Gastroesophageal sphincter (tissue), 4 donors: ENCODE data around the gene PCDHGA10. TPM values are rescaled to one million over a fixed set of nuclear protein-coding genes. Genes with fewer than 3 reads are reported as not detected.
"Not testable (repeated sequence)": the region's sequence is repeated elsewhere in the genome, so short reads cannot be mapped to it uniquely, and the experiment has no call there.

ENCODE experiments used
- ATAC-seq: fragments of 150-250 bp; one replicate; pipeline ENCODE4 v1.9.1; 2016; ENCODE audit warnings: mild to moderate bottlenecking, moderate library complexity
- H3K27ac ChIP-seq, 4 donors: fragments of 200-600 bp; sonication (generic) in 3 of 4; 1 replicate in 3 of 4; 2 replicates in 1 of 4; pipeline ENCODE4 v1.5.1; 2016 to 2019
- H3K27me3 ChIP-seq: fragments of 200-600 bp; sonication (generic); one replicate; pipeline ENCODE4 v1.5.1; 2019
- H3K36me3 ChIP-seq, 2 donors: fragments of 200-600 bp; sonication (generic); one replicate each; pipeline ENCODE4 v1.5.1; 2019; ENCODE audit warnings: control low read depth in 1 of 2
- H3K4me1 ChIP-seq, 3 donors: fragments of 200-600 bp; sonication (generic); 1 replicate in 2 of 3; 2 replicates in 1 of 3; pipeline ENCODE4 v1.5.1; 2016 to 2019; ENCODE audit warnings: control low read depth in 2 of 3
- H3K4me3 ChIP-seq, 2 donors: fragments of 200-600 bp; sonication (generic); one replicate each; pipeline ENCODE4 v1.5.1; 2019; ENCODE audit warnings: mild to moderate bottlenecking in 1 of 2, moderate library complexity in 1 of 2
- H3K9me3 ChIP-seq, 3 donors: fragments of 200-600 bp; sonication (generic); one replicate each; pipeline ENCODE4 v1.5.1; 2017 to 2019; ENCODE audit warnings: control low read depth in 2 of 3
- EP300 ChIP-seq: sonication (generic); formaldehyde crosslinking; IDR thresholded peaks from one replicate; pipeline ENCODE4 v1.6.1; 2017; ENCODE audit warnings: antibody characterized with exemption, mild to moderate bottlenecking
- POLR2A ChIP-seq, 2 donors: fragments of 450-650 bp; IDR thresholded peaks; one replicate each; pipeline ENCODE4 v1.6.1; 2017; ENCODE audit warnings: antibody characterized with exemption in 2 of 2, mild to moderate bottlenecking in 2 of 2, moderate library complexity in 1 of 2
- POLR2AphosphoS5 ChIP-seq: sonication (generic); formaldehyde crosslinking; IDR thresholded peaks from one replicate; pipeline ENCODE4 v1.6.1; 2017; ENCODE audit warnings: antibody characterized with exemption
- WGBS, 2 donors: methylation state at CpG; one replicate each; pipeline ENCODE4 v1.1.5; 2018; ENCODE audit warnings: low coverage in 1 of 2; 5-methylcytosine and 5-hydroxymethylcytosine counted together
- total RNA-seq, 4 donors: library from RNA; depleted of rRNA; stranded (reverse); fragments of >200 nt; gene quantifications; one replicate each; pipeline ENCODE4 v1.1.0, GENCODE V29; 2016
- TF ChIP-seq, protein P1 (sequence below), 4 experiments: fragments of 200-600 bp in 2 of 4; fragments of 450-650 bp in 2 of 4; sonication (generic) in 1 of 4; IDR thresholded peaks; one replicate each; pipeline ENCODE4 v1.5.1; 2017 to 2019; ENCODE audit warnings: antibody characterized with exemption in 4 of 4, mild to moderate bottlenecking in 2 of 4, moderate library complexity in 2 of 4

The PCDHGA10 gene
- total RNA-seq, 4 donors from 2014 or later, result 2.9 to 8.2 (median 4.7) TPM

DNA sequence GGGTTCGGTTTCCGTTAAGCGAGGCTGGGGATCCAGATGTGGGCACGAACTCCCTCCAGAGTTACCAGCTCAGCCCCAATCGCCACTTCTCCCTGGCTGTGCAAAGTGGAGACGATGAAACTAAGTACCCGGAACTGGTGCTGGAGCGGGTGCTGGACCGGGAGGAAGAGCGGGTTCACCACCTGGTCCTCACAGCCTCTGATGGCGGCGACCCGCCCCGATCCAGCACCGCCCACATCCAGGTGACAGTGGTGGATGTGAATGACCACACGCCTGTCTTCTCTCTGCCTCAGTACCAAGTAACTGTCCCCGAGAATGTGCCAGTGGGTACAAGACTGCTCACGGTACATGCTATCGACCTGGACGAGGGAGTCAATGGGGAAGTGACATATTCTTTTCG lies 29.4 kb upstream of the PCDHGA10 start:
- Histone ChIP-seq H3K4me3 (no peak overlapping the region), H3K36me3 (peaks cover 0 to 6% of the 10 kb centered on the region in 2 donors), H3K27ac (no peak overlapping the region), H3K4me1 (no peaks in the 10 kb centered on the region), H3K27me3 (no peaks in the 10 kb centered on the region), H3K9me3 (peaks cover 2 to 97% (median 6%) of the 10 kb centered on the region in 3 donors)
- TF ChIP-seq POLR2A (IDR thresholded peaks at IDR 0.05), result no peak
- TF ChIP-seq, protein P1, sequence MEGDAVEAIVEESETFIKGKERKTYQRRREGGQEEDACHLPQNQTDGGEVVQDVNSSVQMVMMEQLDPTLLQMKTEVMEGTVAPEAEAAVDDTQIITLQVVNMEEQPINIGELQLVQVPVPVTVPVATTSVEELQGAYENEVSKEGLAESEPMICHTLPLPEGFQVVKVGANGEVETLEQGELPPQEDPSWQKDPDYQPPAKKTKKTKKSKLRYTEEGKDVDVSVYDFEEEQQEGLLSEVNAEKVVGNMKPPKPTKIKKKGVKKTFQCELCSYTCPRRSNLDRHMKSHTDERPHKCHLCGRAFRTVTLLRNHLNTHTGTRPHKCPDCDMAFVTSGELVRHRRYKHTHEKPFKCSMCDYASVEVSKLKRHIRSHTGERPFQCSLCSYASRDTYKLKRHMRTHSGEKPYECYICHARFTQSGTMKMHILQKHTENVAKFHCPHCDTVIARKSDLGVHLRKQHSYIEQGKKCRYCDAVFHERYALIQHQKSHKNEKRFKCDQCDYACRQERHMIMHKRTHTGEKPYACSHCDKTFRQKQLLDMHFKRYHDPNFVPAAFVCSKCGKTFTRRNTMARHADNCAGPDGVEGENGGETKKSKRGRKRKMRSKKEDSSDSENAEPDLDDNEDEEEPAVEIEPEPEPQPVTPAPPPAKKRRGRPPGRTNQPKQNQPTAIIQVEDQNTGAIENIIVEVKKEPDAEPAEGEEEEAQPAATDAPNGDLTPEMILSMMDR (IDR thresholded peaks at IDR 0.05), result no peak
- no peak for TF ChIP-seq POLR2AphosphoS5
- TF ChIP-seq EP300, result no peak
- no peak for ATAC-seq
- WGBS, 2 donors, result 29 to 45% methylated on average over 12 to 15 of the region's 21 CpGs

DNA sequence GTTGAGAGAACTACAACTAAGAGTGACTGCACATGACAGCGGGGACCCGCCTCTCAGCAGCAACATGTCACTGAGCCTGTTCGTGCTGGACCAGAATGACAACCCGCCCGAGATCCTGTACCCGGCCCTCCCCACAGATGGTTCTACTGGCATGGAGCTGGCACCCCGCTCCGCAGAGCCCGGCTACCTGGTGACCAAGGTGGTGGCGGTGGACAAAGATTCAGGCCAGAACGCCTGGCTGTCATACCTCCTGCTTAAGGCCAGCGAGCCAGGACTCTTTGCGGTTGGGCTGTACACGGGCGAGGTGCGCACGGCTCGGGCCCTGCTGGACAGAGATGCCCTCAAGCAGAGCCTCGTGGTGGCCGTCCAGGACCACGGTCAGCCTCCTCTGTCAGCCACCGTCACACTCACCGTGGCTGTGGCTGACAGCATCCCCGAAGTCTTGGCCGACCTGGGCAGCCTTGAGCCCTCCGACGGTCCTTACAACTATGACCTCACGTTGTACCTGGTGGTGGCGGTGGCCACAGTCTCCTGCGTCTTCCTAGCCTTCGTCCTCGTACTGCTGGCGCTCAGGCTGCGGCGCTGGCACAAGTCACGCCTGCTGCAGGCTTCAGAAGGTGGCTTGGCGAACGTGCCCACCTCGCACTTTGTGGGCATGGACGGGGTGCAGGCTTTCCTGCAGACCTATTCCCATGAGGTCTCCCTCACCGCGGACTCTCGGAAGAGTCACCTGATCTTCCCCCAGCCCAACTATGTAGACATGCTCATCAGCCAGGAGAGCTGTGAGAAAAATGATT lies 28.1 kb upstream of the PCDHGA10 start:
- Histone ChIP-seq H3K9me3 (peaks cover 2 to 97% (median 7%) of the 10 kb centered on the region in 3 donors), H3K4me1 (no peaks in the 10 kb centered on the region), H3K27ac (no peak overlapping the region), H3K36me3 (peaks cover 0 to 12% of the 10 kb centered on the region in 2 donors), H3K4me3 (no peak overlapping the region), H3K27me3 (no peaks in the 10 kb centered on the region)
- 33% methylated on average over 12 of the region's 43 CpGs; no CpG with 5 or more reads in 1 of the 2 donors for WGBS, 2 donors
- TF ChIP-seq, protein P1 (IDR thresholded peaks at IDR 0.05), result no peak
- TF ChIP-seq POLR2A (IDR thresholded peaks at IDR 0.05), result no peak
- no peak for TF ChIP-seq EP300
- no peak for ATAC-seq

DNA sequence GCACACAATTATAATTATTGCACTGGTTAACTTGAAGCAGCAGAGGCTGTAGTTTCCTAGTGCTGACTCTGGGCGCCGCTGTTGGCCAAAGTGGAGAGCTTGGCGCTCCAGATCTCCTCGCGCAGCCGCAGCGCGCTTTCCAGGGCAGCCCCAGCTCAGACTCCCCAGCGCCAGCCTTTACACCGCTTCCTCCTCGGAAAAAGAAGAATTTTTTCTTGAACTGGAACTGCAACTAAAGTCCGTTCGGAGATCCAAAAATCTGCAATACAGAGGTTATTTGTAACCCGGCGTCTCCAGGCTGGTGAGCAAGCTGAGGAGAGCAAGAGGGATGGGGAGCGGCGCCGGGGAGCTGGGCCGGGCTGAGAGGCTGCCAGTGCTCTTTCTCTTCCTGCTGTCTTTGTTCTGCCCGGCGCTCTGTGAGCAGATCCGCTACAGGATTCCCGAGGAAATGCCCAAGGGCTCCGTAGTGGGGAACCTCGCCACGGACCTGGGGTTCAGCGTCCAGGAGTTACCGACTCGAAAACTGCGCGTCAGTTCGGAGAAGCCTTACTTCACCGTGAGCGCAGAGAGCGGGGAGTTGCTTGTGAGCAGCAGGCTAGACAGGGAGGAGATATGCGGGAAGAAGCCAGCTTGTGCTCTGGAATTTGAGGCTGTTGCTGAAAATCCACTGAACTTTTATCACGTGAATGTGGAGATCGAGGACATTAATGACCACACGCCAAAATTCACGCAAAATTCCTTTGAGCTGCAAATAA lies 25.1 kb upstream of the PCDHGA10 start, which contains the start of gene PCDHGB4:
Gene PCDHGB4 (plus strand): TSS at position 142 of the 755 bp plus-strand sequence. CDS start 187 bp downstream, at position 329.
- H3K27me3 ChIP-seq, H3K27ac ChIP-seq, H3K4me1 ChIP-seq, ATAC-seq: not testable (repeated sequence)
- Histone ChIP-seq H3K4me3 (peak within 1 kb of the TSS in 1 of 2 donors; percentile 16), H3K36me3 (peaks cover 0 to 14% of the 10 kb centered on the region in 2 donors), H3K9me3 (peaks cover 2 to 99% (median 8%) of the 10 kb centered on the region in 3 donors)
- TF ChIP-seq, protein P1 (IDR thresholded peaks at IDR 0.05), result peak in 1 of 4 experiments; percentile 29
- WGBS, 2 donors, result 11% methylated on average over 3 of the region's 40 CpGs; no CpG with 5 or more reads in 1 of the 2 donors

DNA sequence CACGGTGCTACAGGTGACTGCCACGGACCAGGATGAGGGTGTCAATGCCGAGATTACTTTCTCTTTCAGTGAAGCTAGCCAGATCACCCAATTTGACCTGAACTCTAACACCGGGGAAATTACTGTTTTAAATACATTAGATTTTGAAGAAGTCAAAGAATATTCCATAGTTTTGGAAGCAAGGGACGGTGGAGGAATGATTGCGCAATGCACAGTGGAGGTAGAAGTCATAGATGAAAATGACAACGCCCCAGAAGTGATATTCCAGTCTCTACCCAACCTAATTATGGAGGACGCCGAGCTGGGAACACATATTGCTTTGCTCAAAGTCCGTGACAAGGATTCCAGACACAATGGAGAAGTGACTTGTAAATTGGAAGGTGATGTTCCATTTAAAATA lies 24.1 kb upstream of the PCDHGA10 start:
- Histone ChIP-seq H3K4me1 (no peaks in the 10 kb centered on the region), H3K36me3 (peaks cover 0 to 18% of the 10 kb centered on the region in 2 donors), H3K27me3 (no peaks in the 10 kb centered on the region), H3K9me3 (peaks cover 2 to 99% (median 7%) of the 10 kb centered on the region in 3 donors), H3K4me3 (no peak overlapping the region), H3K27ac (no peak overlapping the region)
- no peak for ATAC-seq
- WGBS, 2 donors, result 18 to 51% methylated on average over 6 to 9 of the region's 10 CpGs
- TF ChIP-seq POLR2AphosphoS5 (no peak), POLR2A (IDR thresholded peaks at IDR 0.05) (no peak), EP300 (no peak)
- TF ChIP-seq, protein P1 (IDR thresholded peaks at IDR 0.05), result no peak
